ENCODE data around the gene RUNX2.
A peak's percentile ranks its signal among the peaks of the same experiment; 100 is the strongest.

The RUNX2 gene

DNA sequence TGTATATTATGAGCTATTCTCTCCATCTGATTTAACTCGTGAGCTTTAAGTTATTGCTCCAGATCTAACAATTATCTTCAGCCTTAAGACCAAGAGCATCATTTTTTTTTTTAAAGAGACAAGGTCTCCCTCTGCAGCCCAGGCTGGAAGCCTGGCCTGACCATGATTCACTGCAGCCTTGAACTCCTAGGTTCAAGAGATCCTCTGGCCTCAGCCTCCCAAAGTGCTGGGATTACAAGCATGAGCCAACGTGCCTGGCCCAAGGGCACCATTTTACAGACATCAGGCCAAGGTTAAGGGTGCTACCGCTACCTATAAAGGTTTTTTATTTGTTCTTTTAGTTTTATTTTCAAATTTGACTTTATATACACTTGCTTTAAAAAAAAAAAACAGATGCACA, 47.3 kb downstream of the RUNX2 start:
- no peaks in the 10 kb centered on the region for H3K27me3 Mint-ChIP-seq
- peaks cover 48% of the 10 kb centered on the region for H3K4me1 Mint-ChIP-seq
- no peaks in the 10 kb centered on the region for H3K9me3 Mint-ChIP-seq
- ATAC-seq: no peak
- DNase-seq: no peak
- peaks cover 4% of the 10 kb centered on the region for H3K36me3 Mint-ChIP-seq (ENCODE audit: low read depth)
- peak overlapping the region; percentile 8 for H3K27ac Mint-ChIP-seq
- no peak overlapping the region for H3K4me3 Mint-ChIP-seq

DNA sequence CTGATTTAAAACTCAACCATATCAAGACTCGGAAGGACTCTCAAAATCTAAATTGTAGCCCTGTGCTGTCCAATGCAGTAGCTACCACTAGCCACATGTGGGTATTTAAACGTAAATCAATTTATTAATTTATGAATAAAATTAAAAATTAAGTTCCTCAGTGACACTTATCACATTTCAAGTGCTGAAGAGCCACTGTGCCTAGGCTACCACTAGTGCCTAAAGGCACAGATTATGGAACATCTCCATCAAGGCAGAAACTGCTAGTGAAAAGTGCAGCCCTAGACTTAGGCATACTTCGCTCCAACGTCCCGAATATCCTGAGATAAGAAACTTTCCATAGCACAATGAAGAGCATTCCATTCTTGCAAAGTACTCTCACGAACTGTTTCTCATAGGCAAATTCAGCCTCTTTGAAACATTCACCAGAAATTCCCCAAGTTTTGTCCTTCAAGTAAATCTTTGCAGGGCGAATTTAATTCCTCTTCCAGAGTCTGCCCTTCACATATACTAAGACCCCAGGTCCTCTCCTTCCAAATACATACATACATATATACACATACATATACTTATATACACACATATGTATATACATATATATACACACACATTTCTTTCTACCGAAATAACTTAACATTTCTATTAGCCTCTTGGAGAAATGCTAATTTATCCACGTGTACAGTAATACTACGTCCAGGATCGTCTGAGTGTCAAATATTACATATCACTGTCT, 48.3 kb downstream of the RUNX2 start:
- no peaks in the 10 kb centered on the region for H3K9me3 Mint-ChIP-seq
- ATAC-seq (no peak), DNase-seq (no peak)
- no peaks in the 10 kb centered on the region for H3K27me3 Mint-ChIP-seq
- peaks cover 4% of the 10 kb centered on the region for H3K36me3 Mint-ChIP-seq (ENCODE audit: low read depth)
- peak overlapping the region; percentile 88 for H3K4me3 Mint-ChIP-seq
- peaks cover 45% of the 10 kb centered on the region for H3K4me1 Mint-ChIP-seq
- peak overlapping the region; percentile 99 for H3K27ac Mint-ChIP-seq

DNA sequence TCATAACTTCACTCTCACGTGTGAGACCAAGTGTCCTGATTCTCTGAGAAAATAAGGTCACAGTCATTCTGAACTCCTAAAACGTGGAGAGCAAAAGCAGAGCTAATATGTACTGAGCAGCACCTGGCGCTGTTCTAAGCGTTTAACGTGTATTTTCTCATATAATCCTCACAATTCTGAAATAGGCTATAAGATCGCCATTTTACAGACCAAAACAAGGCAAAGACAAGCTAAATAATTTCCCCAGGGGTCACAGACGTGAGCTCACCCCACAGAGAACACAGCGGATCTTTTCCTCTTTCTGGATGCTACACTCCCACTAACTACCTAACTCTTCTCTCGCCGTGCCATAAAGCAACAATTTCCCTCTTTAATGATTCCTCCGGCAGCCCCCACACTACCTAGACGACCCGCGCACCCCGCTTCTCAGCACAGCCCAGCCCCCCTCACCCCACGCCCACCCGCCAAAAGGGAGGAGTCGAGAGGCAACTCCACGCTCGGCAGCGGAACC, 49.0 kb downstream of the RUNX2 start:
- Mint-ChIP-seq H3K36me3 (ENCODE audit: low read depth) (peaks cover 4% of the 10 kb centered on the region), H3K27ac (peak overlapping the region; percentile 99), H3K27me3 (no peaks in the 10 kb centered on the region), H3K4me1 (peaks cover 39% of the 10 kb centered on the region), H3K9me3 (no peaks in the 10 kb centered on the region), H3K4me3 (peak overlapping the region; percentile 88)
- DNase-seq (no peak), ATAC-seq (no peak)

- no peaks in the 10 kb centered on the region for H3K27me3 Mint-ChIP-seq
- DNase-seq: peak; percentile 94
These were observed 49.6 kb downstream of the RUNX2 start, which contains the start of gene SUPT3H for GRCh38 chr6:45377554-45378333. TSS of gene SUPT3H (minus strand) at chr6:45377934.

GRCh38 chr6:45378334-45378926, 50.3 kb downstream of the RUNX2 start:
- H3K27ac Mint-ChIP-seq: peak overlapping the region; percentile 99
- peak overlapping the region; percentile 88 for H3K4me3 Mint-ChIP-seq
- no peaks in the 10 kb centered on the region for H3K27me3 Mint-ChIP-seq
- no peaks in the 10 kb centered on the region for H3K36me3 Mint-ChIP-seq (ENCODE audit: low read depth)
- H3K4me1 Mint-ChIP-seq: peaks cover 30% of the 10 kb centered on the region
- peak; percentile 51 for DNase-seq
- H3K9me3 Mint-ChIP-seq: no peaks in the 10 kb centered on the region
- ATAC-seq: peak; percentile 12

More at GRCh38 chr6:45377554-45378333, 49.6 kb downstream of the RUNX2 start, which contains the start of gene SUPT3H:
- Mint-ChIP-seq H3K36me3 (ENCODE audit: low read depth) (peaks cover 4% of the 10 kb centered on the region), H3K9me3 (no peaks in the 10 kb centered on the region), H3K4me1 (peaks cover 35% of the 10 kb centered on the region), H3K27ac (peak within 1 kb of the TSS; percentile 99), H3K4me3 (peak within 1 kb of the TSS; percentile 88)
- ATAC-seq: peak; percentile 91

DNA sequence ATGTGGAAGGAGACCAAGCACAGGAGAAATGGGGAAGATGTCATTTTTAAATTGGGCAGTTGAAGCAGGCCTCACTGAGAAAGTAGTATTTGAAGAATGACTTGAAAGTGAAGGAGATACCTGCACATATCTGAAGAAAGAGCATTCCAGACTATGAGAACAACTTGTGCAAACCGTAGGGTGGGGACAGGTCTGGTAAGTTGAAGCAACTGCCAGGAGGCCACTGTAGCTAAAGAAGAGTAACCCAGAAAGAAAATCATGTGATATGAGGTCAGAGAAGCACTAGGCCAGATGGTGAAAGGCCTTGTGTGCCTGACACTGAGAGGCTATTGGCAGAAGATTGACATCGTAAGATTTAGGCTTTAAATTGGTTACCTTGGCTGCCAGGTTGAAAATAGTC, 54.3 kb downstream of the RUNX2 start:
- ATAC-seq: no peak
- H3K9me3 Mint-ChIP-seq: no peaks in the 10 kb centered on the region
- no peak overlapping the region for H3K27ac Mint-ChIP-seq
- H3K4me3 Mint-ChIP-seq: no peak overlapping the region
- H3K27me3 Mint-ChIP-seq: no peaks in the 10 kb centered on the region
- DNase-seq: no peak
- H3K36me3 Mint-ChIP-seq (ENCODE audit: low read depth): no peaks in the 10 kb centered on the region
- peaks cover 15% of the 10 kb centered on the region for H3K4me1 Mint-ChIP-seq

GRCh38 chr6:45386501-45386900, 58.4 kb downstream of the RUNX2 start:
- Mint-ChIP-seq H3K36me3 (ENCODE audit: low read depth) (peaks cover 4% of the 10 kb centered on the region), H3K4me3 (no peak overlapping the region), H3K27ac (no peak overlapping the region), H3K4me1 (peaks cover 1% of the 10 kb centered on the region), H3K27me3 (no peaks in the 10 kb centered on the region), H3K9me3 (peaks cover 7% of the 10 kb centered on the region)
- DNase-seq: no peak
- no peak for ATAC-seq

GRCh38 chr6:45387236-45387635, 59.1 kb downstream of the RUNX2 start:
- Mint-ChIP-seq H3K4me1 (peaks cover 2% of the 10 kb centered on the region), H3K36me3 (ENCODE audit: low read depth) (peaks cover 6% of the 10 kb centered on the region), H3K9me3 (peaks cover 11% of the 10 kb centered on the region), H3K27ac (no peak overlapping the region), H3K4me3 (no peak overlapping the region), H3K27me3 (no peaks in the 10 kb centered on the region)
- DNase-seq: no peak
- ATAC-seq: no peak

- DNase-seq: no peak
- H3K27ac Mint-ChIP-seq: no peak overlapping the region
- peaks cover 12% of the 10 kb centered on the region for H3K36me3 Mint-ChIP-seq (ENCODE audit: low read depth)
- ATAC-seq: no peak
- no peak overlapping the region for H3K4me3 Mint-ChIP-seq
- no peaks in the 10 kb centered on the region for H3K27me3 Mint-ChIP-seq
- peaks cover 19% of the 10 kb centered on the region for H3K9me3 Mint-ChIP-seq
- peaks cover 2% of the 10 kb centered on the region for H3K4me1 Mint-ChIP-seq
These were observed 60.2 kb downstream of the RUNX2 start for GRCh38 chr6:45388328-45388727.

DNA sequence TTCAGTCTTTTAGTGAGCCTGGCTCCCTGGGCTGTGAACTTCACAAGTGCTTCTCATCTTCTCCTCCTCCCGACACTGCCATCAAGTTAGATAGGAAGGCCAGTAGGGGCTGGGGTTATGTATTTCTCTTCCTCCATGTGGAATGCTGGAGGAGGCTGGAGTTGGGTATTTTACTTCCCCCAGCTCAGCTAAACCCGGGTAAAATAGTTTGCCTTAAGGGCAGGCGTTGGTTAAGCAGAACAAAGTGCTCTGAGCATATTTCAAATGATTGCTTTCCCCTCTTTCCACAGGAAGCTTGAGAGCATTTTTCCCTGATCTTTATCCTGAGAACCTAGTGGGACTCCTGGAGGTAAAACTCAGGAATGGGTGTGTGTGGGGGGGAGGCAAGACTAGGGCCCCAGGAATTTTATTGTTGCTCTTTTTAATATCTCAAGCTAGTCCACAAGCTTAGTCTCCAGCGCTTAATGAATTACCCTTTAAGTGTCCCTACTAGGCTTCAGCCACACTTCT, 66.5 kb downstream of the RUNX2 start:
- no peak for DNase-seq
- peaks cover 14% of the 10 kb centered on the region for H3K36me3 Mint-ChIP-seq (ENCODE audit: low read depth)
- no peak for ATAC-seq
- H3K27ac Mint-ChIP-seq: no peak overlapping the region
- H3K4me1 Mint-ChIP-seq: peaks cover 13% of the 10 kb centered on the region
- H3K9me3 Mint-ChIP-seq: peaks cover 19% of the 10 kb centered on the region
- no peak overlapping the region for H3K4me3 Mint-ChIP-seq
- H3K27me3 Mint-ChIP-seq: no peaks in the 10 kb centered on the region

- Mint-ChIP-seq H3K4me1 (peaks cover 11% of the 10 kb centered on the region), H3K27ac (no peak overlapping the region), H3K9me3 (peaks cover under 1% of the 10 kb centered on the region), H3K27me3 (no peaks in the 10 kb centered on the region), H3K4me3 (no peak overlapping the region), H3K36me3 (ENCODE audit: low read depth) (peaks cover 2% of the 10 kb centered on the region)
- DNase-seq: no peak
- ATAC-seq: peak; percentile 79
These were observed 70.1 kb downstream of the RUNX2 start for GRCh38 chr6:45398075-45398813.

- H3K27me3 Mint-ChIP-seq: no peaks in the 10 kb centered on the region
- no peak overlapping the region for H3K4me3 Mint-ChIP-seq
- H3K27ac Mint-ChIP-seq: no peak overlapping the region
- no peaks in the 10 kb centered on the region for H3K9me3 Mint-ChIP-seq
- ATAC-seq (no peak), DNase-seq (no peak)
- H3K4me1 Mint-ChIP-seq: peaks cover 11% of the 10 kb centered on the region
- H3K36me3 Mint-ChIP-seq (ENCODE audit: low read depth): no peaks in the 10 kb centered on the region
These were observed 71.9 kb downstream of the RUNX2 start for GRCh38 chr6:45400021-45400420.

DNA sequence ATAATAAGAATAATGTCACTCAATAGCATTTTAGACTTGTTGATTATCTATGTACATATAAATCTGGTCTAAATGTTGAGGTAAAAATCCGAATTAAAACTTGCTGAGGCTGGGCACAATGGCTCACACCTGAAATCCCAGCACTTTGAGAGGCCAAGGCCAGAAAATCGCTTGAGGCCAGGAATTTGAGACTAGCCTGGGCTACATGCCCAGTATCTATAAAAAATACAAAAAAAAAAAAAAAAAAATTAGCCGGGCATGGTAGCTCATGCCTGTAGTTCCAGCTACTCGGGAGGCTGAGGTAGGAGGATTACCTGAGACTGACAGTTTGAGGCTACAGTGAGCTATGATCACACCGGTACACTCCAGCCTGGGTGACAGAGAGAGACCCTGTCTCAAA, 83.8 kb downstream of the RUNX2 start:
- Mint-ChIP-seq H3K9me3 (no peaks in the 10 kb centered on the region), H3K4me1 (peaks cover 21% of the 10 kb centered on the region), H3K36me3 (ENCODE audit: low read depth) (no peaks in the 10 kb centered on the region), H3K27ac (no peak overlapping the region), H3K27me3 (peaks cover 6% of the 10 kb centered on the region), H3K4me3 (no peak overlapping the region)
- no peak for DNase-seq
- no peak for ATAC-seq

DNA sequence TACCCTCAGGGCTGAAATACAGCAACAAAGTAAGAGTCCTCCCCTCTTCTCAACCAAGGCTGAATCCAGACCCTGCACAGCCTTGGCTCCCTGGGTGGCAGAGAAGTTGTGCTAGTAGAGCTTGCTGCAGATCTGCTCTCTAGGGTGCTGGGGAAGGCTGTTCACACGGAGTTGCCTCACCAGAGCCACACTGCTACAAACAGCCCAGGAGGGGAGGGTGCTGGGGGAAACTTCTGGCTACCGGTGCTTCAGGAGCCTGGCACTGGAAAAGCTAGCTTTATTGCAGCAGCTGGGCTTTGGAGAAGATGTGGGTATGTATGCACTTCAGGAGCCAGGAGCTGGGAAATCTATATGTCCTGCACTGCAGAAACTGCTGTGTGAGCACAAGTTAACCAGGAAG, 87.2 kb downstream of the RUNX2 start:
- ATAC-seq (no peak), DNase-seq (no peak)
- Mint-ChIP-seq H3K27ac (no peak overlapping the region), H3K4me1 (peaks cover 44% of the 10 kb centered on the region), H3K9me3 (no peaks in the 10 kb centered on the region), H3K4me3 (no peak overlapping the region), H3K27me3 (peaks cover 8% of the 10 kb centered on the region), H3K36me3 (ENCODE audit: low read depth) (peaks cover 3% of the 10 kb centered on the region)

Data from activated naive CD8-positive, alpha-beta T cell treated with anti-CD3 and anti-CD28 coated beads, Interleukin-2, amount 50 U/mL, for 24 hours (primary cell).